HG03095 (cell line): ENCODE data around the gene TIAM1.
"Not testable (repeated sequence)": the region's sequence is repeated elsewhere in the genome, so short reads cannot be mapped to it uniquely, and the experiment has no call there.

Experiments used
- ATAC-seq: cut with Tn5 transposase; IDR thresholded peaks from one replicate; pipeline ENCODE4 v1.9.1; 2021; ENCODE audit warnings: moderate library complexity; ENCODE audit not compliant: unreplicated experiment

The TIAM1 gene

DNA sequence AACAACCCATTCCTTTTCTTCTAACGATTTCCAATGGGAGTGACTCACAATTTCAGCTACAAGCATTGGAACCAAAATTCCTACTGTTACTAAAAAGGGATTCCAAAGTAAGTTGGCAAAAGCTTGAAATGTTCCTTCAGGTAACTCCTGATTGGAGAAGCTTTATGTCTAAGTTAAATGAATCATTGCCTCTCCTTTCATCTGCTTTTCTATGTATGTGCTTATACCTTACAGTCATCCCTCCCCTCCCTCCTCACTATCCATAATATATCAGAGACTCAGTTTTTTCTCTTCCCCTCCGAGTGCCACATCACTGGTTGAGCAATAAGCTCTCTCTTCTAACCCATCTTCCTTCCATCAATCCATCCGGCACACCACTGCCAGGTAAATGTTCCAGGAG is 86.8 kb downstream of the TIAM1 start:
- ATAC-seq: no peak

DNA sequence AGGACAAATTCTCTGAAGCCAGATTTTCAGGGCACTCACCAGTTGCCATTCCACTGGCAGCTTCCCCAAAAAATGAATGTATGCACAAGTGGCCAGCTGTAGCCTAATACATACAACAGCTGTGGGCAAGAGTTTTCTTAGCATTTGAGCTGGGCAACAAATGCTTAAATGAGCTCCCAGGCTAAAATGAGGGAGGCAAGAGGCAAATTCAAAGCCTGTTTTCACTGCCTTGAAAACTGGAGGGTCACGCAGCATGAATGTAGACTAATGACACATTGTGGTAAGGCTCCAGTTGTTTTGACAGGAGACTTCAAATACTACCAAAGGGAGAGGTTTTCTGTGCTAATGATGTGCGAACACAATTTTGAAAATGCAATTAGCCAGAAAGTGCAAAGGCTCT is 88.2 kb downstream of the TIAM1 start:
- no peak for ATAC-seq

DNA sequence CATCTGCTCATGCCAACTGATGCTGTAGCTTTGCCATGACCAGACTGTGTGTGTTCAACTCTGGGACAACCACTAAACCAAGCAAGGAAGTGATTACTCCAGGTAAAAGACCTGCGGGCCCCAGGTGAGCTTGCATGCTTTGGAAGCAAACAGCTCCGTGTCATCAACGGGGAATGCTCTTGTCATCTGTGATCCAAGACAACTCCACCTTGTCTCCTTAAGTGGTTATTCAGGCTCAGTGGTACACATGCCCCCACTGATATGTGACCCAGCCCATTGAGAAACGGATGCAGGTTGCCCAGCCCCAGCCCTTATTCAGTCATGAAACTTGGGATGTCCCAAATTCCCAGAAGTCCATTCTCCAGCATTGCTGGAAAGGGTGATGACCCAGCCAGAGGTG is 89.0 kb downstream of the TIAM1 start:
- no peak for ATAC-seq

DNA sequence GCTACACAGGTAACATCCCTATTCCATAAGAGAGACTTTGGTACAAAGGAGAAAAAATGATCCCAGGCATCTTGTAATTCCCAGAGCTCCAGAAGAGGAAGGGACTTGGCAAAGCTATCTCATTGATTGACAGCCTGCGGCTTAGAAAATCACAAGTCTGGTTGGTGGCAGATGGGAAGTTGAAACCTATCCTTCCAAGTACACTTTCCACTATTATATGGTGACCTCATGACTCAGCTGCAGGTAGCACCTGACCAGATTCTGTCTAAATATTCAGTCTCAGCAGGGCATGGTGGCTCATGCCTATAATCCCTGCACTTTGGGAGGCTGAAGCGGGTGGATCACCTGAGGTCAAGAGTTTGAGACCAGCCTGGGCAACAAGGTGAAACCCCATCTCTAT is 89.9 kb downstream of the TIAM1 start:
- no peak for ATAC-seq

DNA sequence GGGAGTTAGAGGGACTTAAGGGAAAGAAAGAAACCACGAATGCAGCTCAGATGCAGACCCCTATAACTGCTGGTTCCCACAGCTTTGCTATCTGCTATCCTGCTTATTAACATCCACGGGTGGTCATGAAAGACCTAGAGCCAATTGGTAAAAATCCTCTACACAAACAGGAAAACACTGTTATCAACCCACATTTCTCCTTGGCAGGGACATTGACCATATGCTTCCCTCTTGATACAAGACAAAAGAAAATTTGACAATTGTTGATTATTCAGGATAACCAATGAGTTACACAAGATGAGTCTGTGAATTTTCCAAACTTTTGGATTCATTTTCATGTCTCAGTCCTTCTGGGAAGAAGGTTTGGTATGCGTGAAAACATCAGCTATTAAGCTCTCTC is 90.4 kb downstream of the TIAM1 start:
- no peak for ATAC-seq

DNA sequence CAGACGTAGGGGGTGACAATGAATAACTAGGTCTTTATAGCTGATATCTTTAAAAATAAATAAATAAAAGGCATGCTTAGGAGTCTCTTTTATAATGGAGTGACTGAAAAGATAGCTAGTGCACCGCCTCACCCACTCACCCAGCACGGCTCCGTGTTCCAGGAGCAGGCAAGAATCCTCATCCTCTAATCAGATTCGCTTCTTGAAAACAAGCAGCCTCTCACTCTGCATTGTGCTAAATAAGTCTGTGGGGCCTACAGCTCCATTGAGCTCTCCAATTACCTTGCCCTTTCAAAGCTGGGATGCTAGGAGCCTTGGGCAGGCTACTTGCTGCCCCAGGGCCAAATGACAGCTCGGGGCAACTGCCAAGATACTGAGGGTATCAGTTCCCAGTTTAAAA is 91.5 kb downstream of the TIAM1 start:
- ATAC-seq: no peak

DNA sequence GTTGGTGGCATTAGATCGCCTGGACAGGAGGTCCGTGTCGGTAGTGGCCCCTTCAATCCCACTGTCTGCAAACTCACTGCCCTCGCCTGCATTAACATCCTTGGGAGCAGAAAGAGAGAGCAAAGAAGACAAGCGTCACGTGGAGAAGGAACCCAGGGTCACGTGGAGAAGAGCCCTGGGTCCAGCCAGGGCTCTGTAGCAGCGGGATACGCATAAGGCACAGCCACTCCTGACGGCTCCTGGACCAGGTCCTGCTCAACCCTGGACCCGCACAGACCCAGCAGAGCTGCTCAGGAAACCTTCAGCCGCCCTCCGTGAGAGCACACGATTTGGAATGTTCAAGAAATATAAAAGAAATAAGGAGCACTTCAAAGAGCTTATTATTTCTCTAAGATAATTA is 92.0 kb downstream of the TIAM1 start:
- no peak for ATAC-seq

DNA sequence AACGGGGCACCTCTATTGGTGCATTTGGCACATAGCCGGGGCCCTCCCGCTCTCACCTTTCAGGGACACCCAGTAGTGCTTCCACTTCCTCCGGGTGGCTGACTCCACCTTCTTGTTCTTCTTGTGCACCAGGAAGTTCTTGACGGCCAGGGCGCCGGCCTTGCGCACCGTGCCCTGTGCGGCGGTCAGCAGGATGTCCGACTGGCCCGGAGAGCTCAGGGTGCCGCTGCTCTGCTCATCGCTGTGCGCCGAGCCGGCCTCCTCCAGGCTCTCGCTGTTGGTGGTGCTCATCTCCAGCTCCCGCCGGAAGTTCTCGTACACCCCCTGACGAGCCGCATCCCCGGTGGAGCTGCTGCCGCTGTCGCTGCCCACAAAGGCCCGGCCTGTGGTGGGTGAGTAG is 92.4 kb downstream of the TIAM1 start:
- ATAC-seq: no peak

DNA sequence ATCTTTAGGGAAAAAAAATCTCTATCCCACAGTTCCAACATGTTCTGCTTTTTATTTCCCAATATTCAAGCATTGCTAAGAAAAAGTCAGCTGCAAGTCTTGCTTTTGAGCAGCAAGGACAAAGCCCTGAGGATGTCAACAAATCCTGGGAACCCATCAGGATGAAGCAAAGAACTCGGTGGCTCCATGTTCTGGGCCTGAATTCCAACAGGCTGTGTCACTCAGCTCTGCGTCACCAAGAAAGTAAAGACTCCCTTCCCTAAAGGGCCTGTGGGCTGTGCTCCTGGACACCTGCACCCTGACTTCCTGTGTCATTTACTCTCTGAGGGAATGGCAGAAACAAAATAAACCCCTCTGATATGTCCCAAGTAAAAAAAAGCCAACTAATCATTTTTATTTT is 95.5 kb downstream of the TIAM1 start:
- no peak for ATAC-seq

DNA sequence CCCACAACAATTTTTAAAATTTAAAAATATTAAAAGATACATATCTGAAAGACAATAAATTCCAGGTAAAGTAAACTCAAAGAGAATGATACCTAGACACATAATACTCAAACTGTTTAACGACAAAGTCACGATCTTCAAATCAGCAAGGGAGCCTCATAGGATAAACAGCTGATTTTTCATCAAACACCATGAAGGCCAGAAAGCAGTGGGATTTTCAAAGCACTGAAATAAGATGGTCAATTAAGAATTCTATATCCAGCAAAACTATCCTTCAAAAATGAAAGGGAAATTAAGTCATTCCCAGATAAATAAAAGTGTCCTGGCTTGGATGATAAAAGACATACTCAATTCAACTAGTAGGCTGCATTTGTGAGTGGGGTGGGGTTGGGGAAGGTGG is 100.5 kb downstream of the TIAM1 start:
- ATAC-seq: no peak

DNA sequence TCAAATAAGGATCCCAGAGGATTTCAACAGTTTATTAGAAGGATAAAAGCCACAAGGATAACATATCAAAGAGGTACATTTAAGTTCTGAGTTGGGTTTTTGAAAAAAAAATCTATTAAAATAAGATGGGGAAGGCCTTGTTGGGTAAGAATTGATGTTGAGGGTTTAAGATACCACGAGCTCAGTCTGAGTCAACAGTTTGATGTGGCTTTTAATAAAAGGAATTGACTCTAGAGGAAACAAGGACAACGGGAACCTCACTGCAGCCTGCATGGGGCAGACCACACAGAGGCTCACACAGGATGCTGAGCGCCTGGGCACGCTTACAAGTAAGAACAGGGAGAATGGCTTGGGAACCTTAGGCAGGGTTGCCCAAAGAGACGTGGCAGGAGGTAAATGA is 107.5 kb downstream of the TIAM1 start:
- no peak for ATAC-seq

DNA sequence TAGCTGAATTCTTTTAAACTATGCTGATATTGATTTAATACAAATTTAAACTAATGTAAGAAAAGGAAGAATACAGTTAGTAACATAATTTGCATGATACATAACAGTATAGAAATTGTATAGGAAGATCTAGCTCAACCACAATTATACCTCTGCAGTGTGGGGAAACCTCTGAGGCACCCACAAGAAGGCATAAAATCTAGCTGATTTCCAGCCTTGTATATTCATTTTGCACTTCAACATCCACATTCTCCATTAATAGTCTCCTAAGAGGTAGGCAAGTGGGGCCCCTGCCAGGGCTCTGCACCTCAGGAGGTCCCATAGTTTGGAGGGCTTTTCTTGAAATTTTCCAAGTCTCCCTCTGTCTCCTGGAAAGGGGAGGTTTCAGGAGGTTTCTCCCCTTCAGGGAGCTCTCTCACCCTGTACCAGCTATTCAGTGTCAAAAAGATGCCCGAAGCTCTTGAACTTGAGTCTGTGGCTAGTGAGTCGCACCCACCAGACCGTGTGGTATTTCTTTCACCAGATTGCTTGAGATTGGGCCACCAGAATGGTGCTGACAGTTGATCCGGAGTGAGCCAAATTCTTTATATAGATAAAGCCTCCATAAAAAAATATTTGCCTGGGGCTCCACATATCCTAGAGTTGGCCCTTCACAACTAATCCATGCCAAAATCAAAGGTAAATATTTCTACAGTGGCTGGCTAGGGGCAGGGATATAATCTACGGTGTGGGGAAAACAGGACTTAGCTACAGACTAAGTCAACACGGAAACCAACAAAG is 108.2 kb downstream of the TIAM1 start:
- no peak for ATAC-seq

DNA sequence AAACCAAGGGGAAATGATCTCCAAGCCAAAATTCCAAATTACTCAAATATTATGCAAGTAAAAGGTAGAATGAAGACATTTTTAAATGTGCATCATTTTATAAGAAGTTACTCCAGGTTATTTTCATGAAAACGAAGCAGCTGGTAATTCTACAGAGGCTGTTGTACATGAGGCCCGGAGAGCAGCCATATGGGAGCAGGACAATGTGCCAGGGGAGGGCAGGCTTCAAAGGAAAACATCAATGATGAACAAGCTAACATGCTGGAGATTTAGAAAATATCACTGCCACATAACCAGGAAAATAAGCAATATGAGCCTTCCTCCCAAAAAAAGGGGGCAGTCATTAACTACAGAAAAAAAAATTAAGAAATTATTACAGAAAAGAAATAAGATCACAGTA is 109.1 kb downstream of the TIAM1 start:
- ATAC-seq: no peak

DNA sequence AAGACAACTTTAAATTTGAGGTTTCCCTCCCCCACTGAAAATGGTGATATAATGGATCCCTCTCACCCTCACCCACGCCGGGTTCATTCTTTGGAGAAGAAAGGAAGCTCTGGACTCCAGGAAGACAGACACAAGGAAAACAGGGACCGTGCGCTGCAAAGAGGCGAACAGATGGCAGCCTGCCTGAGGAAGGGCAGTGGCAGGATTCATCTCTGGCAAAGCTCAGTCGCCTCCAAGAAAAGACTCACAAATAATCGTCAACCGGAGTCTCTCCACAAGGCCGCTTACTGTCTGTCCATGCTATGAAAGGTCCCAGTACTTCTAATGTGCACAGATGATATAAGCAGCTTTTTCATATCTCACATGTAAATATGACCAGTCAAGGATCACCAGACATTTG is 110.3 kb downstream of the TIAM1 start:
- ATAC-seq: no peak

DNA sequence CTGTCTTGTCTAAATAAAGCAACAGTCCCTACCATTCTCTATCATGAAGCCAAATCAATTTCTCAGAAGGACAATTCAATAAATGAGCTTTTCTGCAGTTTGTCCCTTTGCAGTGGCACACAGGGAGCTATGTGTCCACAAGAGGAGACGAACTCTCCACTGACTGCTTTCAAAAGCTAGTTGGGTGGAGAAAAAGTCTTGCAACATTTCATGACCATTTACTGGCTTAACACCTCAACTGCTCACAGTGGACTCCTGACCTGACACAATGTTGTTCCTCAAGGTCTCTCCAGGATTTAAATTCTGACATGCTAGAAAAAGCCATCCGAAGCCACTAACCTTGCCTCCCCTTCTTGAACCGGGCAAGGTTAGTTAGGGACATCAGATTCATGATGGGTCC is 111.7 kb downstream of the TIAM1 start:
- ATAC-seq: no peak

DNA sequence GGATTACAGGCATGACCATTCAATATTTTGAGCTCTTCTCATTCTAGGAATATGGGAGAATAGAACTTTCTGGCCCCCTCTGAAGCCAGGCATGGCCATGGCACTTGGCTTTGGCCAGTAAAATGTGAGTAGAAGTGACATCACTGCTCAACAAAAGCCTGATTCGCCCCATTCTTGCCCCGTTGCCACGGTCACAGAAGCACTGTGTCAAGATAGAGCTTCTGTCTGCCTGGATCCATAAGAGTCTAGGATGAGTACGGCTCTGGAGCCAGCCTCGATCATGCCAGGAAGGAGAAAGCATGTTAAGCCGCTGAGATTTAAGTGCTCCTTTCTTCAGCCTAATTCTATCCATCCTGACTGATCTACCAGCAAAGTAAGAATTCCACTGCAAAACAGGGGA is 113.1 kb downstream of the TIAM1 start:
- ATAC-seq: no peak

DNA sequence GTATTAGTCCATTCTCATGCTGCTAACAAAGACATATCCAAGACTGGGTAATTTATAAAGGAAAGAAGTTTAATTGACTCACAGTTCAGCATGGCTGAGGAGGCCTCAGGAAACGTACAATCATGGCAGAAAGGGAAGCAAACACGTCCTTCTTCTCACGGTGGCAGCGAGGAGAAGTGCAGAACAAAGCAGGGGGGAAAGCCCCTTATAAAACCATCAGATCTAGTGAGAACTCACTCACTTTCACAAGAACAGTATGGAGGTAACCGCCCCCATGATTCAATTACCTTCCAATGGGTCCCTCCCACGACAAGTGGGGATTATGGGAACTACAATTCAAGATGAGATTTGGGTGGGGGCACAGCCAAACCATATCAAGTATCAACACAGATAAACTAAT is 115.3 kb downstream of the TIAM1 start:
- not testable (repeated sequence) for ATAC-seq

DNA sequence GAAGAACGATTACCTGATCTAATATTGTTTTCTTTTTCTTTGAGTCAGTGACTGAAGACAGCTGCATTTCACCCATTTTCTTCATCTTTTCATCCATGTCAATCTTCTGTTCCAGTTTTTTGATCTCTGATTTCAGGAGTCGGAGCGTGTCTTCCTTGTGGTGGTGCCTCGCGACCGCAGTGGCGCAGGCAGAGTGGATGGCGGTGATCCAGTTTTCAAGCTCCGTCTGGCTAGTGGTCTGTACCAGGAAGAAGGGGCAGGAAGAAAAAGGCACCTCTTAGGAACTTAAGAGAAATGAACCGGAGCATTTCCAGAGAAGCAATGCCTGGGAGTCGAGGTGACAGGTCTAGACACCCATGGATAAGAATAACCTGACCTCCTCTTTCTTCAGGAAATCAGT is 118.3 kb downstream of the TIAM1 start:
- no peak for ATAC-seq

DNA sequence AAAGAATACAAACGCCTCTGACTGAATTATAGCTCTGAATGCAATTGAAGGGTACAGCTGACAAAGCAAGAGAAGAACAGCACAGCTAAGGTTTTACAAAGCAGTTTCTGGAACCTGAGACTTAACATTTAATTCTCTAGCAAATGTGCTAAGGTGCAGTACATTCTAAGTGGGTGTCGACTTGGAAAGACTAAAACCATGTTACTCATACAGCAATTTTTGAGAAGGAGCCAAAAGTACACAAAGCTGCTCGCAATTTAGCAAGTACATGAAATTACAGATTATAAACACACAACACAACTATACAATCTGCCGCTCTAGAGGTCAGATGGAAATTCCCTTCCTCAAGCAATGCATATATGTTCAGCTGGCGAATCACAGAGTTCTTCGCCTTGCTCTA is 121.9 kb downstream of the TIAM1 start:
- no peak for ATAC-seq

DNA sequence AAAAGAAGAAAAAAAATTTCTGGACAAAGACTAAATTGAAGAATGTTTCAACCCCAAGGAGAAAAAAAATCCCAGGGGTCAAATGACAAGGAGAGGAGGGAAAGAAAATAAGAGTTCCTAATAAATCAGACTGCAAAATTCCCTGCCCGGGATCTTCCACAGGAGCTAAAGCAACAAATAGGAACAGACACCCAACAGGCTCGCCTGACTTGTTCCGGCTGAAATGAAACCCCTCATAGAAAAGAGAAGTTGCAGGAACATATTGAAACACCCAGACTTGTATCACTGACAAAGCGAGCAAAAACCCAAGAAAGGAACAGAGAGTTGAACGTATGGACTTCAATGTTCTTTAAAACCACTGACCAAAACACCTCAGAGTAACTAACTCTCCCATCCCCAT is 123.0 kb downstream of the TIAM1 start:
- ATAC-seq: no peak

DNA sequence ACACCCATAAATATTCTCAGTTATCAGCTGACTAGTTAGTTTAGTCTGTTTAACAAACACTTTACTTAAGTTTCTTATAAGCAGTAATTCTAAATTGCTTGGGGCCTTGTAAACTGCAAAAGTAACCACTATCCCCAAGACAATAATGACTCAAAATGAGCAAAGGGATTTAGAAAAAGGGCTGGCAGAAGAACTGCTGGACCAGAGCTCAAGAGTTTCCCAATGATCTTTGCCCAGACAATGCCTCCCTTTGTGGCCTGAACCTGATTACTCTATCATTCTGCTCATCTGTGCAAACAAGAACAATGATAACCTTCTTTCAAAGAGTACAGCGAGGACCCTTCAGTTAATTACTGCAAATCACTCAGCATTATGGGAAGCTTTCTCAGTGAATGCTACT is 123.5 kb downstream of the TIAM1 start:
- no peak for ATAC-seq

DNA sequence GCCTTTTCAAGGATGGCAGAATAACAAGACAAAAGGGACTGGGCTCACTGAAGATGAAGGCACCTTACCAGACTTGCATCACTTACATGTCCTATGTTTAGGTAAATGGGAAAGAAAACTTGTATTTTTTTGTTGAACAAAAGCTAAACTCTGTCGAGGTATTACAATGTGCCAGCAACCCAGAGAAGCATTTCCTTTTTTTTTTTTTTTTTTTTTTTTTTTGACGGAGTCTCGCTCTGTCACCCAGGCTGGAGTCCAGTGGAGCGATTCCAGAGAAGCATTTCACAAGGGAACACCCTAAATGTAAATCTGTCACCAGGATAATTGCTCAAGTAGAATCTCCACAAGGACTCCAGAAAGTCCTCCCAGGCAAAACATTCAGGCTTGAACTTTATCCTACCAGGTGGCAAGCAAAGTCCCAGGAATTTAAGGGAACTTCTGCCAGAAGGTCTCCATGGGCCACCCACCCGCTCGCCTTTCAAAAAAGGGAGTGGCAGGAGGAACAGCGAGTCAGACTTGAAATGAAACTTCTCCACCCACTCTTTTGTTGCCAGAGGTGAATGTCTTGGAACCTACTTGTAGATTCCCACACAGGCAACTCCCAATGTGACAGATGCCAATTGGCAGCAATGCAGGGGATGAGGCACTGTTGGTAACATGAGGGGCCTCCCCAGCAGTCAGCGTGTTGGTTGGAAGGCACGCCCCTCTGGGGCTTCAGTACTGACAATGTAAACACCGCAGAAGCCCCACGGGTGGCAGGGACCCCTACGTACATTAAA is 125.0 kb downstream of the TIAM1 start:
- no peak for ATAC-seq

DNA sequence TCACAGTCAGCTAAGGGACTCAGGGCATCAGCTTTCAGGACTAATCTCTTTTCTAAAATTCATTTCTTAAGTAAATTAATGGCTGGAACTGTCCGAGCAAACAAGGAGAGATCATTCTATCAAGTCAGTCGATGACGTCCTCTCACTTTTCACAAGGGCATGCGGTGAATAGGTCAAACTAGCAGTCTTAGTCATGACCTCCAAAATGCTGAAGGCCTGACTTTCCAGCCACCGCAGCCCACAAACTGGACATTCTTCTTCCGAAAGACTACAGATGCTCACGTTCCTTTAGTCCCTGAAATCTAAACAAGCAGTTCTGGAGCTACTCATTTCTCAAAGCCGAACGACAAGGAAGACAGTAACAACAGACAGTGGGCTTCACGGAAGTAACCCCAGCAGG is 127.9 kb downstream of the TIAM1 start:
- ATAC-seq: no peak
